Smooth muscle cell (in vitro differentiated cells): ENCODE data around the gene HCST. TPM values are rescaled to one million over a fixed set of nuclear protein-coding genes. Genes with fewer than 3 reads are reported as not detected.

Experiments
- DNase-seq: peaks from one replicate; lab custom pipeline; 2025; ENCODE audit not compliant: unreplicated experiment; lab: John Stamatoyannopoulos, UW
- H2AFZ ChIP-seq: fragments of 200-600 bp; sonication (generic); 2 replicates; pipeline ENCODE4 v1.6.0; 2016; ENCODE audit warnings: antibody characterized with exemption, low read depth, mild to moderate bottlenecking
- H3F3A ChIP-seq: fragments of 200-600 bp; sonication (generic); 2 replicates; pipeline ENCODE4 v1.6.0; 2017; ENCODE audit warnings: antibody characterized with exemption, low read depth
- H3K27ac ChIP-seq: fragments of 200-600 bp; sonication (generic); 2 replicates; pipeline ENCODE4 v1.5.1; 2016; ENCODE audit warnings: low read depth, mild to moderate bottlenecking
- H3K27me3 ChIP-seq: fragments of 200-600 bp; sonication (generic); 2 replicates; pipeline ENCODE4 v1.6.1; 2016; ENCODE audit warnings: low read depth, mild to moderate bottlenecking
- H3K36me3 ChIP-seq: fragments of 200-600 bp; sonication (generic); 2 replicates; pipeline ENCODE4 v1.5.1; 2016; ENCODE audit warnings: low read depth
- H3K4me1 ChIP-seq: fragments of 200-600 bp; sonication (generic); 2 replicates; pipeline ENCODE4 v1.5.1; 2016; ENCODE audit warnings: low read depth
- H3K4me2 ChIP-seq: fragments of 200-600 bp; sonication (generic); 2 replicates; pipeline ENCODE4 v1.6.0; 2016; ENCODE audit warnings: mild to moderate bottlenecking
- H3K4me3 ChIP-seq: fragments of 200-600 bp; sonication (generic); 2 replicates; pipeline ENCODE4 v1.5.1; 2016; ENCODE audit warnings: mild to moderate bottlenecking
- H3K79me2 ChIP-seq: fragments of 200-600 bp; sonication (generic); 2 replicates; pipeline ENCODE4 v1.6.0; 2016; ENCODE audit warnings: low read depth, mild to moderate bottlenecking
- H3K9ac ChIP-seq: fragments of 200-600 bp; sonication (generic); 2 replicates; pipeline ENCODE4 v1.6.0; 2016; ENCODE audit warnings: low read depth
- H3K9me3 ChIP-seq: fragments of 200-600 bp; sonication (generic); replicated peaks from 2 replicates; pipeline ENCODE4 v1.5.1; 2016; ENCODE audit warnings: low read depth
- H4K20me1 ChIP-seq: fragments of 200-600 bp; sonication (generic); 2 replicates; pipeline ENCODE4 v1.6.0; 2016; ENCODE audit warnings: low read depth
- WGBS: methylation state at CpG from one replicate; pipeline ENCODE4 v1.1.7; 2016; ENCODE audit warnings: low lambda C conversion rate; 5-methylcytosine and 5-hydroxymethylcytosine counted together
- polyA plus RNA-seq: library from polyadenylated mRNA; unstranded; fragments of >200 nt; fragmentation: Nextera tagmentation; extraction: Ambion mirVana; gene quantifications from 2 replicates; pipeline ENCODE4 v1.2.1, GENCODE V29; 2016
- total RNA-seq: library from RNA; depleted of rRNA; stranded (reverse); fragments of >200 nt; gene quantifications from 2 replicates; pipeline ENCODE4 v1.2.3, GENCODE V29; 2014
- TF ChIP-seq, protein P1 (sequence below): fragments of 200-600 bp; sonication (generic); IDR thresholded peaks from 2 replicates; pipeline ENCODE4 v1.5.1; 2017; ENCODE audit warnings: borderline replicate concordance, mild to moderate bottlenecking, antibody characterized with exemption; ENCODE audit not compliant: insufficient read depth, poor library complexity, severe bottlenecking

HCST gene
- total and polyA plus RNA-seq, 2 experiments from 2014 or later, result 0.81 to 3.4 TPM

DNA sequence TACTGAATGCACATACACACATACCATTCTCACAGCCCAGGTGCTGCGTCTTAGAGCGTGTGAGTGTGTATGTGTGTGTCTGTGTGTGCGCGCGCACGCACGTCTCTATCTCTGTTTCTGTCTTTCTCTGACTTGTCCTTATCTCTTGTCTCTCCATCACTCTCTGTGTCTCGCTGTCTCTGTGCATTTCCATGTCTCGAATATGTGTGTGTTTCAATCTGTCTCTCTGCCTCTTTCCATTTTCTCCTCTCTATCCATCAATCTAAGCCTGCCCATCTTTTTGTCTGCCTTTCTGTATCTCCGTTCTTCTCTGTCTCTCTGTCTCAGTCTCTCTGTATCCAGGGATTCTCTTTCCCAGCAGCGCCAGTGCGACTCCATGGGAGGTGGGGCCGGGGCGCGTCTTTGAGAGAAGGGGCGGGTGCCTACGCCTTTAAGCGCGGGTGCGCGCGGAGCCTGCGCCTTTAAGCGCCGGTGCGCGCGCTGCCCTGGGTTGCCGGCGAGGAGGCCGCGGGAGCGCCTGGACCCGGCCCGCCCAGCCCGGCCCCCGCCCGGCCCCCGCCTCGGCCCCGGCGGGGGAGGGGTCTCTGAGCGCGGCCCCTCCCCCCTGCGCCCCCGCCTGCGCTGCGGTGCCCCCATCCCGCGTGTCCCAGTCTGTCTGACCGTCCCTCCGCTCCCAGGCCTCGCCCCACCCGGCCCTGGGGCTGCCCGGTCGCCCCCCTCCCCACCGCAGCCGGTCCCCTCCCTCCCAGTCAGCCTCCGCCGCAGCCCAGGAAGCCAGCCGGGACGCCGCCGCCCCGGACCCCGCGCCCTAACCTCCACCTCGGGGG lies 33.8 kb downstream of the HCST start, which contains the start of gene LRFN3:
Gene LRFN3 (plus strand): TSS at position 464 of the 827 bp plus-strand sequence. CDS start 3,052 bp downstream, outside the sequence.
- WGBS, result 8% methylated on average over 31 of the region's 68 CpGs
- peaks cover 12% of the 10 kb centered on the region for H3K79me2 ChIP-seq
- H2AFZ ChIP-seq, result peak within 1 kb of the TSS; percentile 96
- H3K27ac ChIP-seq, result peak within 1 kb of the TSS; percentile 24
- no peaks in the 10 kb centered on the region for H3K9me3 ChIP-seq
- peaks cover 22% of the 10 kb centered on the region for H4K20me1 ChIP-seq
- H3K27me3 ChIP-seq, result no peaks in the 10 kb centered on the region
- H3K4me1 ChIP-seq, result peaks cover 16% of the 10 kb centered on the region
- peak within 1 kb of the TSS; percentile 76 for H3K4me3 ChIP-seq
- H3K9ac ChIP-seq, result peak within 1 kb of the TSS; percentile 83
- peak within 1 kb of the TSS; percentile 98 for H3K4me2 ChIP-seq
- no peaks in the 10 kb centered on the region for H3K36me3 ChIP-seq
- TF ChIP-seq, protein P1, sequence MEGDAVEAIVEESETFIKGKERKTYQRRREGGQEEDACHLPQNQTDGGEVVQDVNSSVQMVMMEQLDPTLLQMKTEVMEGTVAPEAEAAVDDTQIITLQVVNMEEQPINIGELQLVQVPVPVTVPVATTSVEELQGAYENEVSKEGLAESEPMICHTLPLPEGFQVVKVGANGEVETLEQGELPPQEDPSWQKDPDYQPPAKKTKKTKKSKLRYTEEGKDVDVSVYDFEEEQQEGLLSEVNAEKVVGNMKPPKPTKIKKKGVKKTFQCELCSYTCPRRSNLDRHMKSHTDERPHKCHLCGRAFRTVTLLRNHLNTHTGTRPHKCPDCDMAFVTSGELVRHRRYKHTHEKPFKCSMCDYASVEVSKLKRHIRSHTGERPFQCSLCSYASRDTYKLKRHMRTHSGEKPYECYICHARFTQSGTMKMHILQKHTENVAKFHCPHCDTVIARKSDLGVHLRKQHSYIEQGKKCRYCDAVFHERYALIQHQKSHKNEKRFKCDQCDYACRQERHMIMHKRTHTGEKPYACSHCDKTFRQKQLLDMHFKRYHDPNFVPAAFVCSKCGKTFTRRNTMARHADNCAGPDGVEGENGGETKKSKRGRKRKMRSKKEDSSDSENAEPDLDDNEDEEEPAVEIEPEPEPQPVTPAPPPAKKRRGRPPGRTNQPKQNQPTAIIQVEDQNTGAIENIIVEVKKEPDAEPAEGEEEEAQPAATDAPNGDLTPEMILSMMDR, result no peak
- peaks cover under 1% of the 10 kb centered on the region for H3F3A ChIP-seq
- DNase-seq, result peak; percentile 39

DNA sequence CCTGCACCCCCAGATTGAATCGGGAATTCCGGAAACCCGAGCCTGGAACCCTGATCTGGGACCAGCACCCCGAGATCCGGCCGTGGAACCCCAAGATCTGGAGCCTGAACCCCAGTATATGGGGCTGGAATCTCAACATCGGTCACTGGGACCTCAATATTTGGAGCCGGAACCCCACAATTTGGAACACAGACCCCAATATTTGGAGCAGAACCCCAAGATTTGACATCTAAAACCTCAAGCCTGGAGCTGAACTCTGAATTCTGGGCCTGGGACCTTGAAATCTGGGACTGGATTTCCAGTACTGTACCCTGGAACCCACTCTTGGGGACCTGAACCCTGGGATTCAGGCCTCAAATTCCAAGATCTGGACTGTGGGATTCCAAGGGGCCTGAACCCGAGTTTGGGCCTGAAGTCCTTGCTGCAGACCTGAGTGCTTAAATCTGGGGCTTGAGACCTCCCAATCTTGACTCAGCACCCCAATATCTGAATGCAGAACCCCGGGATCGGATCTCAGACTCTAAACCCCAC lies 34.5 kb downstream of the HCST start:
- Histone ChIP-seq H4K20me1 (peaks cover 22% of the 10 kb centered on the region), H3F3A (no peaks in the 10 kb centered on the region), H3K9ac (peak overlapping the region; percentile 83), H2AFZ (peak overlapping the region; percentile 77), H3K9me3 (no peaks in the 10 kb centered on the region), H3K79me2 (peaks cover 12% of the 10 kb centered on the region), H3K27me3 (no peaks in the 10 kb centered on the region), H3K4me3 (peak overlapping the region; percentile 76), H3K36me3 (no peaks in the 10 kb centered on the region), H3K4me1 (peaks cover 15% of the 10 kb centered on the region), H3K27ac (peak overlapping the region; percentile 24), H3K4me2 (peak overlapping the region; percentile 98)
- DNase-seq, result no peak
- WGBS, result 26% methylated on average over 11 of the region's 11 CpGs
- TF ChIP-seq, protein P1, result no peak

DNA sequence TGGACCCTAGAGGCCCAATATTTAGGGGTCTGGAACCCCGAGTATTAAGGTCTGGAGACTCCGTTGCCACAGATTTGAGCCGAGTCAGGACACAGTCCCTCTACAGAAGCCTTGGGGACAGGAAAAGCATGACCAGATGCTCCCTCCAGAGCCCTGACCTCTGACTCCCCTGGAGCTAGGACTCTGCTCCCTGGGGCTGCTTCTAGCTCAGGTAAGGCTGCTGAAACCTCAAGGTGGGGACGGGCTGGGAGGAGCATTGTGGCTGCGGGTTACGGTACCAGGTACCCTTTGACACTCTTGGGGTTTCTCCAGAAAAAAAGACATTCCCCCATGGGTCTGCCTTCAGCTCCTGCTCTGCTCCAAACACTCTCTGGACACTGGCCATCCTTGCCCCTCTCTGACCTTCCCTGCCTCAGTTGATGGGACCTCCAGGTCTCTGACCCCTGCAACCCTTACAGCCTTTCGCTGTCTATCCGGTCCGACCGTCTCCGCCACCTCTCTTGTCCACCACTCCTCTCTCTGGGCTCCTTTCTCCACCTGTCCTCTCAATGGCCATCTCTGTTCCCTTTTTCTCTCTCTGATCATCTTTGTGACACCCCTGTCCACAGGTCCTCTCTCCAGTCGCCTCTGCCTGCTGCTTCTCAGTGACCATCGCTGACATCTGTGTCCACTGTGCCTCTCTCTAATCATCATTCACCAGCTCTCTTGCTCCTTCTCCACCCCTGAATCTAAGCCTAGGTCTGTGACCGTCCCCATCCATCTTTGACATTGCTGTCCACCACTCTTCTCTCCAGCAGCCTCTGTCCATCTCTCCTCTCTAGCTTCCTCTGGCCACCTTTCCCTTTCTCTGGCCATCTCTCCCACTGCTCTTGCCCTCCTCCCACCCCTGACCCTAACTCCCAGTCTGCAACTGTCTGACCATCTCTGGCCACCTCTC lies 35.3 kb downstream of the HCST start:
- Histone ChIP-seq H3K27me3 (no peaks in the 10 kb centered on the region), H3K79me2 (peaks cover 12% of the 10 kb centered on the region), H3K9me3 (no peaks in the 10 kb centered on the region), H3K36me3 (no peaks in the 10 kb centered on the region), H3K4me3 (peak overlapping the region; percentile 76), H3K4me2 (peak overlapping the region; percentile 98), H2AFZ (no peak overlapping the region), H3K4me1 (peaks cover 15% of the 10 kb centered on the region), H3K27ac (no peak overlapping the region), H4K20me1 (peaks cover 22% of the 10 kb centered on the region), H3F3A (no peaks in the 10 kb centered on the region), H3K9ac (no peak overlapping the region)
- no peak for DNase-seq
- TF ChIP-seq, protein P1, result no peak
- 66% methylated on average over 14 of the region's 14 CpGs for WGBS
